ENCODE data around the gene MTUS2. TPM values are rescaled to one million over a fixed set of nuclear protein-coding genes. Genes with fewer than 3 reads are reported as not detected.

MTUS2 gene
- total RNA-seq, 1 experiment from 2014 or later = 0.35 TPM

GRCh38 chr13:29160862-29161261 is 340.7 kb downstream of the MTUS2 start:
- no peak overlapping the region for H3K56ac ChIP-seq (ENCODE audit: insufficient read length, low read depth, low read length)
- H3K23me2 ChIP-seq (ENCODE audit: insufficient read length, low read depth, low read length, poor library complexity, severe bottlenecking) = no peaks in the 10 kb centered on the region
- no peak overlapping the region for H3K23ac ChIP-seq (ENCODE audit: insufficient read length, low read depth, low read length)
- no peak for DNase-seq
- H3K27me3 ChIP-seq (ENCODE audit: insufficient read depth, low read length) = no peaks in the 10 kb centered on the region
- H2BK12ac ChIP-seq (ENCODE audit: insufficient read length, low read depth, low read length) = no peak overlapping the region
- H2BK15ac ChIP-seq (ENCODE audit: low read depth, low read length) = no peak overlapping the region
- Mint-ChIP-seq H3K9me3 (no peaks in the 10 kb centered on the region), H3K4me1 (no peaks in the 10 kb centered on the region), H3K27ac (no peak overlapping the region), H3K36me3 (ENCODE audit: insufficient read depth in 1 of 3, low read depth in 3 of 3) (no peaks in the 10 kb centered on the region), H3K4me3 (no peak overlapping the region), H3K27me3 (ENCODE audit: low read depth) (peaks cover 1% of the 10 kb centered on the region)
- H2BK5ac ChIP-seq (ENCODE audit: insufficient read length, low read length) = no peak overlapping the region
- H4K91ac ChIP-seq (ENCODE audit: insufficient read length, low read depth, low read length) = no peak overlapping the region
- no peak overlapping the region for H2AK5ac ChIP-seq (ENCODE audit: insufficient read length, low read length)
- TF ChIP-seq CTCF (conservative IDR thresholded peaks at IDR 0.05) = no peak
- no peak overlapping the region for H3K4me2 ChIP-seq (ENCODE audit: insufficient read depth, insufficient read length, low read length)
- no peaks in the 10 kb centered on the region for H3K9me3 ChIP-seq (ENCODE audit: control insufficient read depth, low read depth, low read length)
- no peak overlapping the region for H2AFZ ChIP-seq (ENCODE audit: low read length)
- no peaks in the 10 kb centered on the region for H3K4me1 ChIP-seq (ENCODE audit: insufficient read depth, low read length)
- H4K5ac ChIP-seq (ENCODE audit: insufficient read length, low read depth, low read length) = no peak overlapping the region
- no peak overlapping the region for H3K27ac ChIP-seq (ENCODE audit: insufficient read length, low read depth, low read length)
- no peak overlapping the region for H3K18ac ChIP-seq (ENCODE audit: insufficient read length, low read depth, low read length)
- no peak overlapping the region for H3K4ac ChIP-seq (ENCODE audit: low read depth, low read length)
- H4K20me1 ChIP-seq (ENCODE audit: control insufficient read depth, insufficient read depth, insufficient read length) = no peaks in the 10 kb centered on the region
- H3K79me2 ChIP-seq (ENCODE audit: insufficient read depth, low read length) = no peaks in the 10 kb centered on the region
- no peak overlapping the region for H4K8ac ChIP-seq (replicated peaks; ENCODE audit: insufficient read length, low read depth, low read length)
- no peak overlapping the region for H3K14ac ChIP-seq (ENCODE audit: insufficient read depth, low read length)
- H2BK20ac ChIP-seq (ENCODE audit: low read depth, low read length, poor library complexity, severe bottlenecking) = no peak overlapping the region
- no peaks in the 10 kb centered on the region for H3K79me1 ChIP-seq (ENCODE audit: insufficient read depth, low read depth, low read length, poor library complexity, severe bottlenecking)
- H3T11ph ChIP-seq (ENCODE audit: low read length) = no peak overlapping the region
- no CpG with 5 or more reads among the region's 3 CpGs for WGBS (ENCODE audit: extremely low coverage, insufficient read length, low lambda C conversion rate)
- no peak overlapping the region for H3K9ac ChIP-seq (ENCODE audit: extremely low read depth, insufficient read length, low read length)
- H2BK120ac ChIP-seq (ENCODE audit: low read depth, low read length, poor library complexity, severe bottlenecking) = no peak overlapping the region

Data from H9 (cell line).